Central memory CD4-positive, alpha-beta T cell (primary cell): ENCODE measurements around the gene SH3RF3.

Experiments used
- DNase-seq: peaks from one replicate; pipeline ENCODE4 v3.0.0; 2022

The SH3RF3 gene

GRCh38 chr2:109486711-109487535 is 357.9 kb downstream of the SH3RF3 start:
- no peak for DNase-seq

GRCh38 chr2:109487536-109487869 is 358.5 kb downstream of the SH3RF3 start:
- DNase-seq = no peak

- no peak for DNase-seq
These were observed 359.1 kb downstream of the SH3RF3 start for GRCh38 chr2:109487871-109488655.

- no peak for DNase-seq
These were observed 360.3 kb downstream of the SH3RF3 start for GRCh38 chr2:109489296-109489695.

GRCh38 chr2:109493176-109493935 is 364.4 kb downstream of the SH3RF3 start:
- no peak for DNase-seq

- DNase-seq = no peak
These were observed 365.3 kb downstream of the SH3RF3 start for GRCh38 chr2:109494351-109494750.

- no peak for DNase-seq
These were observed 368.5 kb downstream of the SH3RF3 start for GRCh38 chr2:109497463-109497862.

- no peak for DNase-seq
These were observed 369.2 kb downstream of the SH3RF3 start for GRCh38 chr2:109497911-109498870.

GRCh38 chr2:109498906-109499305 is 369.9 kb downstream of the SH3RF3 start:
- DNase-seq = no peak

- DNase-seq = no peak
These were observed 370.6 kb downstream of the SH3RF3 start for GRCh38 chr2:109499566-109499965.

GRCh38 chr2:109500910-109501309 is 371.9 kb downstream of the SH3RF3 start:
- no peak for DNase-seq

GRCh38 chr2:109501461-109501860 is 372.5 kb downstream of the SH3RF3 start:
- DNase-seq = no peak

GRCh38 chr2:109503191-109503590 is 374.2 kb downstream of the SH3RF3 start:
- no peak for DNase-seq

- no peak for DNase-seq
These were observed 378.2 kb downstream of the SH3RF3 start for GRCh38 chr2:109507217-109507616.

GRCh38 chr2:109507828-109508227 is 378.8 kb downstream of the SH3RF3 start:
- no peak for DNase-seq

- DNase-seq = no peak
These were observed 379.6 kb downstream of the SH3RF3 start for GRCh38 chr2:109508556-109508955.

GRCh38 chr2:109510136-109511028 is 381.4 kb downstream of the SH3RF3 start:
- peak; percentile 60 for DNase-seq

- no peak for DNase-seq
These were observed 382.2 kb downstream of the SH3RF3 start for GRCh38 chr2:109511168-109511567.

- DNase-seq = no peak
These were observed 383.1 kb downstream of the SH3RF3 start for GRCh38 chr2:109512076-109512475.

GRCh38 chr2:109513230-109513629 is 384.2 kb downstream of the SH3RF3 start:
- DNase-seq = no peak
